Neuron (in vitro differentiated cells): ENCODE results near the gene EN1.

Experiments
- H2AFZ ChIP-seq: one replicate; pipeline ENCODE4 v1.6.1; 2013; ENCODE audit warnings: low read depth, mild to moderate bottlenecking, inconsistent platforms, low read length, moderate library complexity
- H3K27me3 ChIP-seq: one replicate; pipeline ENCODE4 v1.6.1; 2013; ENCODE audit warnings: low read length; ENCODE audit not compliant: insufficient read depth
- H3K36me3 ChIP-seq: one replicate; pipeline ENCODE4 v1.6.1; 2013; ENCODE audit warnings: low read length; ENCODE audit not compliant: insufficient read depth
- H3K4me1 ChIP-seq: one replicate; pipeline ENCODE4 v1.6.1; 2013; ENCODE audit warnings: low read length; ENCODE audit not compliant: insufficient read depth
- H3K4me3 ChIP-seq: 2 replicates; pipeline ENCODE4 v1.5.1; 2013; ENCODE audit warnings: mild to moderate bottlenecking, low read length, moderate library complexity
- H3K9me3 ChIP-seq: one replicate; pipeline ENCODE4 v1.6.1; 2013; ENCODE audit warnings: low read length

EN1 gene

GRCh38 chr2:118800736-118801135, 46.7 kb downstream of the EN1 start:
- Histone ChIP-seq H3K4me3 (no peak overlapping the region), H3K9me3 (no peaks in the 10 kb centered on the region), H2AFZ (no peak overlapping the region), H3K27me3 (no peaks in the 10 kb centered on the region), H3K4me1 (no peaks in the 10 kb centered on the region), H3K36me3 (no peaks in the 10 kb centered on the region)

- H3K36me3 ChIP-seq, result no peaks in the 10 kb centered on the region
- no peaks in the 10 kb centered on the region for H3K4me1 ChIP-seq
- no peak overlapping the region for H3K4me3 ChIP-seq
- H3K27me3 ChIP-seq, result no peaks in the 10 kb centered on the region
- no peak overlapping the region for H2AFZ ChIP-seq
- H3K9me3 ChIP-seq, result no peaks in the 10 kb centered on the region
These were observed 52.9 kb downstream of the EN1 start for GRCh38 chr2:118794546-118794945.
